Adrenal gland (tissue), 5 donors: ENCODE measurements around the gene ACTR2.

Experiments used
- POLR2A ChIP-seq, 2 donors: fragments of 450-650 bp; IDR thresholded peaks; one replicate each; pipeline ENCODE4 v1.6.1; 2017; ENCODE audit warnings: antibody characterized with exemption in 2 of 2, mild to moderate bottlenecking in 2 of 2, moderate library complexity in 1 of 2
- TF ChIP-seq, protein P1 (sequence below), 6 experiments: fragments of 450-650 bp in 4 of 6; fragments of 200-600 bp in 2 of 6; sonication (generic) in 1 of 6; IDR thresholded peaks; 1 replicate in 5 of 6; 2 replicates in 1 of 6; pipeline versions ENCODE4 v1.5.1 to v1.8.0; 2016 to 2021; ENCODE audit warnings: antibody characterized with exemption in 6 of 6, mild to moderate bottlenecking in 2 of 6, moderate library complexity in 1 of 6
- donor health status: DM: no; HTN: no; CAD: no.

DNA sequence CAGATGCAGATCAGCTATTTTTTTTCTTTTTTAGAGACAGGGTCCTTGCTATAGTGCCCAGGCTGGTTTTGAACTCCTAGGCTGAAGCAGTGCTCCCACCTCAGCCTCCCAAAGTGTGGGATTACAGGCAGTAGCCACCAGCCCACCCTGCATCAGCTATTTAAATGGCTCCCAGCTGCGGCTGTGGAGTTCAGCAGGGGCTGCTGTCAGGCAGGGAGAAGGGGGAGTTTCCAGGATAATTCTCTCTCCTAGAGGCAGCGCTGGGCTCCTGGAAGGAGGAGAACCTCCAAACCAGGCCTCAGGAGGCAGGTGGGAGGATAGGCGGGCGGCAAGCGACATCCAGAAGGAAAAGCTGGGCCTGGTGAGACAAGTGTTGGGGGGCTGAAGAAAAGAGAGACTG, 65.7 kb downstream of the ACTR2 start:
- no peak for TF ChIP-seq POLR2A (IDR thresholded peaks at IDR 0.05)
- TF ChIP-seq, protein P1, sequence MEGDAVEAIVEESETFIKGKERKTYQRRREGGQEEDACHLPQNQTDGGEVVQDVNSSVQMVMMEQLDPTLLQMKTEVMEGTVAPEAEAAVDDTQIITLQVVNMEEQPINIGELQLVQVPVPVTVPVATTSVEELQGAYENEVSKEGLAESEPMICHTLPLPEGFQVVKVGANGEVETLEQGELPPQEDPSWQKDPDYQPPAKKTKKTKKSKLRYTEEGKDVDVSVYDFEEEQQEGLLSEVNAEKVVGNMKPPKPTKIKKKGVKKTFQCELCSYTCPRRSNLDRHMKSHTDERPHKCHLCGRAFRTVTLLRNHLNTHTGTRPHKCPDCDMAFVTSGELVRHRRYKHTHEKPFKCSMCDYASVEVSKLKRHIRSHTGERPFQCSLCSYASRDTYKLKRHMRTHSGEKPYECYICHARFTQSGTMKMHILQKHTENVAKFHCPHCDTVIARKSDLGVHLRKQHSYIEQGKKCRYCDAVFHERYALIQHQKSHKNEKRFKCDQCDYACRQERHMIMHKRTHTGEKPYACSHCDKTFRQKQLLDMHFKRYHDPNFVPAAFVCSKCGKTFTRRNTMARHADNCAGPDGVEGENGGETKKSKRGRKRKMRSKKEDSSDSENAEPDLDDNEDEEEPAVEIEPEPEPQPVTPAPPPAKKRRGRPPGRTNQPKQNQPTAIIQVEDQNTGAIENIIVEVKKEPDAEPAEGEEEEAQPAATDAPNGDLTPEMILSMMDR (IDR thresholded peaks at IDR 0.05), result no peak
